HepG2 (cell line): ENCODE measurements around the gene LMAN2. TPM values are rescaled to one million over a fixed set of nuclear protein-coding genes. Genes with fewer than 3 reads are reported as not detected.

Experiments
- ATF5 ChIP-seq: sonication (generic); formaldehyde crosslinking; IDR thresholded peaks from 2 replicates; pipeline ENCODE4 v1.4.0; 2020; ENCODE audit warnings: mild to moderate bottlenecking, low read depth, missing genetic modification reagents
- FOXA1 ChIP-seq, 2 experiments: fragments of 450-650 bp in 1 of 2; sonication (generic) in 1 of 2; formaldehyde crosslinking in 1 of 2; IDR thresholded peaks; 2 replicates each; pipeline versions ENCODE4 v1.4.0 to v1.6.1; 2016 to 2020; ENCODE audit warnings: missing genetic modification reagents in 1 of 2
- HDAC6 ChIP-seq: fragments of 200-600 bp; sonication (generic); IDR thresholded peaks from 2 replicates; pipeline ENCODE4 v1.7.0; 2017; ENCODE audit warnings: mild to moderate bottlenecking, antibody characterized with exemption, low read length, low read depth
- HNF4G ChIP-seq, 2 experiments: sonication (generic) in 1 of 2; formaldehyde crosslinking in 1 of 2; IDR thresholded peaks; 2 replicates each; pipeline versions ENCODE4 v1.4.0 to v1.6.1; 2011 to 2020; ENCODE audit warnings: borderline replicate concordance in 2 of 2, low read depth in 2 of 2, mild to moderate bottlenecking in 2 of 2, low read length in 1 of 2, missing genetic modification reagents in 1 of 2, moderate library complexity in 1 of 2
- HOMEZ ChIP-seq: IDR thresholded peaks from 2 replicates; pipeline ENCODE4 v1.6.1; 2016; ENCODE audit warnings: low read depth
- ISX ChIP-seq: sonication (generic); formaldehyde crosslinking; conservative IDR thresholded peaks from 2 replicates; pipeline ENCODE4 v1.5.0; 2020; ENCODE audit warnings: missing genetic modification reagents
- KAT7 ChIP-seq: IDR thresholded peaks from 2 replicates; pipeline ENCODE4 v1.6.1; 2018; ENCODE audit warnings: borderline replicate concordance, missing compliant biosample characterization
- NFE2L1 ChIP-seq: sonication (generic); formaldehyde crosslinking; IDR thresholded peaks from 2 replicates; pipeline ENCODE4 v1.4.0; 2020; ENCODE audit warnings: missing genetic modification reagents, mild to moderate bottlenecking, borderline replicate concordance
- NKX3-1 ChIP-seq: sonication (generic); formaldehyde crosslinking; IDR thresholded peaks from 2 replicates; pipeline ENCODE4 v1.5.0; 2020; ENCODE audit warnings: missing genetic modification reagents
- PITX1 ChIP-seq: sonication (generic); formaldehyde crosslinking; IDR thresholded peaks from 2 replicates; pipeline ENCODE4 v1.5.1; 2020; ENCODE audit warnings: mild to moderate bottlenecking, missing genetic modification reagents
- SIX1 ChIP-seq: sonication (generic); formaldehyde crosslinking; IDR thresholded peaks from 2 replicates; pipeline ENCODE4 v1.4.0; 2020; ENCODE audit warnings: missing genetic modification reagents, borderline replicate concordance
- THAP9 ChIP-seq: sonication (generic); formaldehyde crosslinking; IDR thresholded peaks from 2 replicates; pipeline ENCODE4; 2020; ENCODE audit warnings: missing genetic modification reagents, mild to moderate bottlenecking, borderline replicate concordance
- ZMAT3 ChIP-seq: sonication (generic); formaldehyde crosslinking; conservative IDR thresholded peaks from 2 replicates; pipeline ENCODE4 v1.7.0; 2021; ENCODE audit warnings: missing genetic modification reagents
- ZNF367 ChIP-seq: sonication (generic); formaldehyde crosslinking; IDR thresholded peaks from 2 replicates; pipeline ENCODE4 v1.4.0; 2020; ENCODE audit warnings: missing genetic modification reagents, borderline replicate concordance
- ZSCAN30 ChIP-seq: sonication (generic); formaldehyde crosslinking; IDR thresholded peaks from 2 replicates; pipeline ENCODE4 v1.5.0; 2020; ENCODE audit warnings: mild to moderate bottlenecking, missing genetic modification reagents
- polyA plus RNA-seq, 8 experiments: library from polyadenylated mRNA; depleted of rRNA in 3 of 8; stranded (reverse) in 7 of 8; unstranded in 1 of 8; fragments of >200 nt; fragmentation: Illumina TruSeq in 4 of 8; extraction: Trizol in 4 of 8; gene quantifications; 2 replicates each; pipeline versions ENCODE4 v1.2.1 to v1.2.3, GENCODE V29; 2011 to 2016; ENCODE audit warnings: low read depth in 4 of 8, missing spikeins in 1 of 8, mixed read lengths in 1 of 8; ENCODE audit not compliant: insufficient read depth in 1 of 8
- total RNA-seq, 5 experiments: library from RNA; depleted of rRNA; stranded (reverse); fragments of >200 nt; fragmentation: Illumina TruSeq; extraction: Trizol; gene quantifications; 2 replicates each; pipeline ENCODE4 v1.2.3, GENCODE V29; 2016; ENCODE audit warnings: low read depth in 1 of 5
- TF ChIP-seq, protein P1 (sequence below): sonication (generic); formaldehyde crosslinking; IDR thresholded peaks from 2 replicates; pipeline ENCODE4 v1.4.0; 2020; ENCODE audit warnings: missing genetic modification reagents, mild to moderate bottlenecking, borderline replicate concordance
- TF ChIP-seq, protein P2 (sequence below), 2 experiments: fragments of 450-650 bp in 1 of 2; sonication (generic) in 1 of 2; formaldehyde crosslinking; IDR thresholded peaks; 2 replicates each; pipeline versions ENCODE4 v1.5.0 to v1.8.0; 2020 to 2022; ENCODE audit warnings: mild to moderate bottlenecking in 1 of 2, missing genetic modification reagents in 1 of 2

Gene LMAN2
- total and polyA plus RNA-seq, 2 of the 13 experiments (the other 11 are each of a cell fraction or from before 2014, with no cell fraction given) = 191 to 197 TPM

- TF ChIP-seq THAP9 (CRISPR knock-in tag) = no peak; the same call in 1 of the 2 replicates
- TF ChIP-seq FOXA1 (IDR thresholded peaks at IDR 0.05) = no peak
- peak; percentile 57 for TF ChIP-seq FOXA1 (CRISPR knock-in tag; IDR thresholded peaks at IDR 0.05)
- peak; percentile 95; the same call in 1 of the 2 replicates for TF ChIP-seq NFE2L1 (CRISPR knock-in tag)
- TF ChIP-seq ATF5 (CRISPR knock-in tag) = no peak
- no peak for TF ChIP-seq ZSCAN30
- peak; percentile 41; the same call in 1 of the 2 replicates for TF ChIP-seq NKX3-1
- TF ChIP-seq, protein P1, sequence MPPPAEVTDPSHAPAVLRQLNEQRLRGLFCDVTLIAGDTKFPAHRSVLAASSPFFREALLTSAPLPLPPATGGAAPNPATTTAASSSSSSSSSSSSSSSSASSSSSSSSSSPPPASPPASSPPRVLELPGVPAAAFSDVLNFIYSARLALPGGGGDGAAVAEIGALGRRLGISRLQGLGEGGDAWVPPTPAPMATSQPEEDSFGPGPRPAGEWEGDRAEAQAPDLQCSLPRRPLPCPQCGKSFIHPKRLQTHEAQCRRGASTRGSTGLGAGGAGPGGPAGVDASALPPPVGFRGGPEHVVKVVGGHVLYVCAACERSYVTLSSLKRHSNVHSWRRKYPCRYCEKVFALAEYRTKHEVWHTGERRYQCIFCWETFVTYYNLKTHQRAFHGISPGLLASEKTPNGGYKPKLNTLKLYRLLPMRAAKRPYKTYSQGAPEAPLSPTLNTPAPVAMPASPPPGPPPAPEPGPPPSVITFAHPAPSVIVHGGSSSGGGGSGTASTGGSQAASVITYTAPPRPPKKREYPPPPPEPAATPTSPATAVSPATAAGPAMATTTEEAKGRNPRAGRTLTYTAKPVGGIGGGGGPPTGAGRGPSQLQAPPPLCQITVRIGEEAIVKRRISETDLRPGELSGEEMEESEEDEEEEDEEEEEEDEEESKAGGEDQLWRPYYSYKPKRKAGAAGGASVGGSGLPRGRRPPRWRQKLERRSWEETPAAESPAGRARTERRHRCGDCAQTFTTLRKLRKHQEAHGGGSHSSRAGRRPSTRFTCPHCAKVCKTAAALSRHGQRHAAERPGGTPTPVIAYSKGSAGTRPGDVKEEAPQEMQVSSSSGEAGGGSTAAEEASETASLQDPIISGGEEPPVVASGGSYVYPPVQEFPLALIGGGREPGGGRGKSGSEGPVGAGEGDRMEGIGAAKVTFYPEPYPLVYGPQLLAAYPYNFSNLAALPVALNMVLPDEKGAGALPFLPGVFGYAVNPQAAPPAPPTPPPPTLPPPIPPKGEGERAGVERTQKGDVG = no peak
- no peak for TF ChIP-seq ZNF367
- TF ChIP-seq ISX (CRISPR knock-in tag) = no peak
- peak; percentile 63 for TF ChIP-seq PITX1
- TF ChIP-seq HDAC6 = no peak
- peak; percentile 58 for TF ChIP-seq HNF4G (IDR thresholded peaks at IDR 0.05; ENCODE audit: borderline replicate concordance, low read depth, low read length)
- peak; percentile 68; the same call in 1 of the 2 replicates for TF ChIP-seq HNF4G (CRISPR knock-in tag; IDR thresholded peaks at IDR 0.05; ENCODE audit: borderline replicate concordance, low read depth)
- TF ChIP-seq HOMEZ = no peak; the same call in 1 of the 2 replicates
- TF ChIP-seq ZMAT3 = peak; percentile 28; the same call in 1 of the 2 replicates
- TF ChIP-seq KAT7 (CRISPR knock-in tag) = peak; percentile 57; the same call in 1 of the 2 replicates
- no peak for TF ChIP-seq SIX1 (CRISPR knock-in tag)
- TF ChIP-seq, protein P2, sequence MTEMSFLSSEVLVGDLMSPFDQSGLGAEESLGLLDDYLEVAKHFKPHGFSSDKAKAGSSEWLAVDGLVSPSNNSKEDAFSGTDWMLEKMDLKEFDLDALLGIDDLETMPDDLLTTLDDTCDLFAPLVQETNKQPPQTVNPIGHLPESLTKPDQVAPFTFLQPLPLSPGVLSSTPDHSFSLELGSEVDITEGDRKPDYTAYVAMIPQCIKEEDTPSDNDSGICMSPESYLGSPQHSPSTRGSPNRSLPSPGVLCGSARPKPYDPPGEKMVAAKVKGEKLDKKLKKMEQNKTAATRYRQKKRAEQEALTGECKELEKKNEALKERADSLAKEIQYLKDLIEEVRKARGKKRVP (CRISPR knock-in tag; IDR thresholded peaks at IDR 0.05) = no peak
Measured at GRCh38 chr5:177378884-177379883, 27.7 kb upstream of the LMAN2 start (continued).
